Gastroesophageal sphincter (tissue), 4 donors: ENCODE measurements around the gene UBE4A. TPM values are rescaled to one million over a fixed set of nuclear protein-coding genes. Genes with fewer than 3 reads are reported as not detected.
"Not testable (repeated sequence)": the region's sequence is repeated elsewhere in the genome, so short reads cannot be mapped to it uniquely, and the experiment has no call there.

Experiments
- ATAC-seq: fragments of 150-250 bp; one replicate; pipeline ENCODE4 v1.9.1; 2016; ENCODE audit warnings: mild to moderate bottlenecking, moderate library complexity
- H3K27ac ChIP-seq, 4 donors: fragments of 200-600 bp; sonication (generic) in 3 of 4; 1 replicate in 3 of 4; 2 replicates in 1 of 4; pipeline ENCODE4 v1.5.1; 2016 to 2019
- H3K27me3 ChIP-seq: fragments of 200-600 bp; sonication (generic); one replicate; pipeline ENCODE4 v1.5.1; 2019
- H3K36me3 ChIP-seq, 2 donors: fragments of 200-600 bp; sonication (generic); one replicate each; pipeline ENCODE4 v1.5.1; 2019; ENCODE audit warnings: control low read depth in 1 of 2
- H3K4me1 ChIP-seq, 3 donors: fragments of 200-600 bp; sonication (generic); 1 replicate in 2 of 3; 2 replicates in 1 of 3; pipeline ENCODE4 v1.5.1; 2016 to 2019; ENCODE audit warnings: control low read depth in 2 of 3
- H3K4me3 ChIP-seq, 2 donors: fragments of 200-600 bp; sonication (generic); one replicate each; pipeline ENCODE4 v1.5.1; 2019; ENCODE audit warnings: mild to moderate bottlenecking in 1 of 2, moderate library complexity in 1 of 2
- H3K9me3 ChIP-seq, 3 donors: fragments of 200-600 bp; sonication (generic); one replicate each; pipeline ENCODE4 v1.5.1; 2017 to 2019; ENCODE audit warnings: control low read depth in 2 of 3
- EP300 ChIP-seq: sonication (generic); formaldehyde crosslinking; IDR thresholded peaks from one replicate; pipeline ENCODE4 v1.6.1; 2017; ENCODE audit warnings: antibody characterized with exemption, mild to moderate bottlenecking
- POLR2A ChIP-seq, 2 donors: fragments of 450-650 bp; IDR thresholded peaks; one replicate each; pipeline ENCODE4 v1.6.1; 2017; ENCODE audit warnings: antibody characterized with exemption in 2 of 2, mild to moderate bottlenecking in 2 of 2, moderate library complexity in 1 of 2
- POLR2AphosphoS5 ChIP-seq: sonication (generic); formaldehyde crosslinking; IDR thresholded peaks from one replicate; pipeline ENCODE4 v1.6.1; 2017; ENCODE audit warnings: antibody characterized with exemption
- WGBS, 2 donors: methylation state at CpG; one replicate each; pipeline ENCODE4 v1.1.5; 2018; ENCODE audit warnings: low coverage in 1 of 2; 5-methylcytosine and 5-hydroxymethylcytosine counted together
- total RNA-seq, 4 donors: library from RNA; depleted of rRNA; stranded (reverse); fragments of >200 nt; gene quantifications; one replicate each; pipeline ENCODE4 v1.1.0, GENCODE V29; 2016
- TF ChIP-seq, protein P1 (sequence below), 4 experiments: fragments of 200-600 bp in 2 of 4; fragments of 450-650 bp in 2 of 4; sonication (generic) in 1 of 4; IDR thresholded peaks; one replicate each; pipeline ENCODE4 v1.5.1; 2017 to 2019; ENCODE audit warnings: antibody characterized with exemption in 4 of 4, mild to moderate bottlenecking in 2 of 4, moderate library complexity in 2 of 4

UBE4A gene
- total RNA-seq, 4 donors from 2014 or later = 37.3 to 44.6 (median 42.8) TPM

DNA sequence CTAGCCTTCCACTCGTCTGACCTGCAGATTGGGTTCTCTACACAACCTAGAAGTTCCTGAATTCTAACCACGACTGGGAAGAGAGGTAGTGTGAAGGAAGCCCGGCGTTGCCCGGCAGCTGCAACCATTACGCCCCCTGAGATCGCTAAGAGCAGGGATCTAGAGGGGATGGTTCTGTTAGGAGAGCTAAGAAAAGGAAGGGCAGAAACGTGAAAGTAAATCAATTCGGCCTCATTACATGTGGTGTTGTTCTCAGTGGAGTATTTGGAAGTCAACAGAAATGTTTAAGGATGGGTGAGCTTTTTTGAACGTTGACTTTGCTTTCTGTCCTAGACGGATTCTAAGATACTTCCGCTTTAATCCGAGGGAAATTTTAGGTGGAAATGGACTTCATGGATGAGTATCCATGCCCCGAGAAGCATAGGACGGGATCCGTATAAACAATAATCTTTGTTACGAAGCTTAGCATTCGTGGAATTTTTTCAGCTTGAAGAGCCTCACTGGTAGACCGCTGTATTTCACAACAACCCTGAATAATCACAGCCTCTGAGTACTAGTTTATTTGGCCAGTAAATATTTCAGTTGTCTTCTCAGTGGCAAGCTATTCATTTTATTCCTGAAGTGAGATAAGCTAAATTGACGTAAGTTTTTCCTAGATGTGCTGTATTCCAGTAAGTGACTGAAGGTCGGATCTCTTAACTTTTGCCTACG is 42.6 kb downstream of the UBE4A start:
- 1 to 2% methylated on average over 15 to 20 of the region's 22 CpGs for WGBS, 2 donors
- TF ChIP-seq POLR2AphosphoS5 (no peak), POLR2A (IDR thresholded peaks at IDR 0.05) (no peak)
- TF ChIP-seq, protein P1, sequence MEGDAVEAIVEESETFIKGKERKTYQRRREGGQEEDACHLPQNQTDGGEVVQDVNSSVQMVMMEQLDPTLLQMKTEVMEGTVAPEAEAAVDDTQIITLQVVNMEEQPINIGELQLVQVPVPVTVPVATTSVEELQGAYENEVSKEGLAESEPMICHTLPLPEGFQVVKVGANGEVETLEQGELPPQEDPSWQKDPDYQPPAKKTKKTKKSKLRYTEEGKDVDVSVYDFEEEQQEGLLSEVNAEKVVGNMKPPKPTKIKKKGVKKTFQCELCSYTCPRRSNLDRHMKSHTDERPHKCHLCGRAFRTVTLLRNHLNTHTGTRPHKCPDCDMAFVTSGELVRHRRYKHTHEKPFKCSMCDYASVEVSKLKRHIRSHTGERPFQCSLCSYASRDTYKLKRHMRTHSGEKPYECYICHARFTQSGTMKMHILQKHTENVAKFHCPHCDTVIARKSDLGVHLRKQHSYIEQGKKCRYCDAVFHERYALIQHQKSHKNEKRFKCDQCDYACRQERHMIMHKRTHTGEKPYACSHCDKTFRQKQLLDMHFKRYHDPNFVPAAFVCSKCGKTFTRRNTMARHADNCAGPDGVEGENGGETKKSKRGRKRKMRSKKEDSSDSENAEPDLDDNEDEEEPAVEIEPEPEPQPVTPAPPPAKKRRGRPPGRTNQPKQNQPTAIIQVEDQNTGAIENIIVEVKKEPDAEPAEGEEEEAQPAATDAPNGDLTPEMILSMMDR (IDR thresholded peaks at IDR 0.05) = no peak
- Histone ChIP-seq H3K9me3 (no peaks in the 10 kb centered on the region), H3K27ac (peak overlapping the region; percentile 86 to 92 (median 88)), H3K27me3 (no peaks in the 10 kb centered on the region), H3K4me3 (peak overlapping the region; percentile 85 to 99), H3K4me1 (peaks cover 3 to 55% (median 19%) of the 10 kb centered on the region in 3 donors), H3K36me3 (peaks cover 0 to 37% of the 10 kb centered on the region in 2 donors)
- ATAC-seq = no peak

DNA sequence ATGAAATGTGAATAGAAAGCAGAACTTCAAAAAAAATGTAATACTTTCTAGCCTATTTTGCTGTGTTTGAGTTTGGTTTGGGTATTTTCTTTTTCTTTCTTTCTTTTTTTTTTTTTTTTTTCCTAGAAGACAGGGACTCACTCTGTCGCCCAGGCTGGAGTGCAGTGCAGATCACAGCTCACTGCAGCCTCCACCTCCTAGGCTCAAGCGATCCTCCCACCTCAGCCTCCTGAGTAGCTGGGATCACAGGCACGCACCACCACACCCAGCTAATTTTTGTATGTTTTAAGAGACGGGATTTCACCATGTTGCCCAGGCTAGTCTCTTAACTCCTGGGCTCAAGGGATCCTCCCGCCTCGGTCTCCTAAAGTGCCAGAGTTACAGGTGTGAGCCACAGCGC is 43.2 kb downstream of the UBE4A start:
- 87% methylated on average over 3 to 4 of the region's 7 CpGs for WGBS, 2 donors
- Histone ChIP-seq H3K4me1 (peaks cover 3 to 57% (median 19%) of the 10 kb centered on the region in 3 donors), H3K36me3 (peaks cover 0 to 38% of the 10 kb centered on the region in 2 donors), H3K27ac (peak overlapping the region in 3 of 4 donors; percentile 86 to 88 (median 87)), H3K4me3 (peak overlapping the region; percentile 85 to 99)
- H3K27me3 ChIP-seq, H3K9me3 ChIP-seq, ATAC-seq: not testable (repeated sequence)

DNA sequence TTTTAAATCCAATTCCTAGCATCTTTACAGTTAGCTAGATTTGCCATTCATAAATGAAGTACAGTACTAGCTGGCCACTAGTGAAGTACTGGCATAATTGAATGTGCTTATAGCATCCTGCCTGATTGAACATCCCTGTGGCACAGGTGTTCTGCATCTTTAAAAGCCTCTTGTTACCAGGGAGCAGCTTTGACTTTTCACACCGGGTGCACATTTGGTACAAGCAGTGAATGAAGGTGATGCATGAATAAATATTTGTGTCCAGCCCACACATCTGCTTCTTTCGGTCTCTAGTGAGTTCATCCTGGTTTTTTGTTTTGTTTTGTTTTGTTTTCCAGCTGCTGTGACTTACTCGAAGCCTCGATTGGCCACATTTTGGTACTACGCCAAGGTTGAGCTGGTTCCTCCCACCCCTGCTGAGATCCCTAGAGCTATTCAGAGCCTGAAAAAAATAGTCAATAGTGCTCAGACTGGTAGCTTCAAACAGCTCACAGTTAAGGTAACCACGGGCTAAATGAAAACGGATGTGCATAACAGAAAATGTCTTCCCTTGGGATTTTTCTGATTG is 47.3 kb downstream of the UBE4A start:
- peaks cover 0 to 54% of the 10 kb centered on the region in 2 donors for H3K36me3 ChIP-seq
- ATAC-seq = no peak
- 51 to 59% methylated on average over 5 to 7 of the region's 7 CpGs for WGBS, 2 donors
- H3K9me3 ChIP-seq = no peaks in the 10 kb centered on the region
- no peak overlapping the region for H3K4me3 ChIP-seq
- no peak overlapping the region for H3K27ac ChIP-seq
- no peaks in the 10 kb centered on the region for H3K27me3 ChIP-seq
- H3K4me1 ChIP-seq = peaks cover 0 to 50% (median 14%) of the 10 kb centered on the region in 3 donors
- TF ChIP-seq, protein P1 (IDR thresholded peaks at IDR 0.05) = no peak
- TF ChIP-seq EP300 = no peak
- no peak for TF ChIP-seq POLR2AphosphoS5
- TF ChIP-seq POLR2A (IDR thresholded peaks at IDR 0.05) = no peak

DNA sequence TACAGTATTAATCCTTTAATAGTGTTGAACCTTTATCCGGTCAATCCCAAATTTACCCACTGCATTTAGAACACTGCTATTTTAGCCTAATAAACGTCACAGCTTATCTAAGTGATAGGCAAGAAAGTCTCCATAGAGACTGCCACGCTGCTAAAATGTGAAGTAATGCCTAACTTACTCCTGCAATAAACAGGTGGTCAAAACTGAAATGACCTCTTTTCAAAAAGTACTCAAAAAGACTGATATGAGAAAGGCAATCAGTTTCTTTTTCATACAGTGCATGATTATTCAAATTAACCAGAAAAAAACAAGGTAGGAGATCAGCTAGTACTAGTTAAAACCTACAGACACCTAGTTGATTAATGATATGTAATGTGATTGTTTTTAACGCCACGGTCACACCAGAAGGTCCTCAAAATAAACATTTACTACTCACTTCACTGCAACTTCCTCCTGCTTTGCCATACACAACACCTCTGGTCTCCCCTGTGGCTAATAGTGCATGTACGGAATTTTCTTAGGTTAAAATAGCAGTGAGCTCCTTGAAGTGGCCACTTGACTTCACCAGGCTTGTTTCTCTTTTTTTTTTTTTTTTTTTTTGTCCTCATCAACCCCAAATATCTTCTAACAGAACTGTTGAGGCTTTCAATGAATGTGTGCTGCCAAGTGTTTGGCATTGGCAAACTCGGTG is 50.8 kb downstream of the UBE4A start:
- H3K4me1 ChIP-seq = peaks cover 0 to 21% (median 0%) of the 10 kb centered on the region in 3 donors

DNA sequence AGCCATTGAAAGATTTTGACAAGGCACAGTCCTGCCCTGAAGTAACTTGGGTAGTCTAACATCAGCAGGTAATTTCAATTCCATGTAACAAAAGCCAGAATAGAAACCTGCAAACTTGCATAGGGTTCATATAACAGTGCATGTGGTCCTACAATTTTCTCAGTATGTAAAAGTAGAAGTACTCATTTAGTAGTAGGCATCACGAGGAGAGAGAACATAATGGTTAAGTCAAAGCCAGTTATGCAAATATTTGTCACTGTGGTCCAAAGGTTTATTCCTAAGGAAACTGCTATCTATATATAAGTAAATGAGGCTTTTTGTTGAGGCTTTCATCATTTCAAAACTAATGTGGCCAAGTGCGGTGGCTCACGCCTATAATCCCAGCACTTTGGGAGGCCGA is 52.1 kb downstream of the UBE4A start:
- Histone ChIP-seq H3K27ac (no peak overlapping the region), H3K4me3 (no peak overlapping the region), H3K9me3 (no peaks in the 10 kb centered on the region), H3K4me1 (peaks cover 0 to 17% (median 0%) of the 10 kb centered on the region in 3 donors), H3K27me3 (no peaks in the 10 kb centered on the region), H3K36me3 (peaks cover 0 to 54% of the 10 kb centered on the region in 2 donors)
- TF ChIP-seq EP300 = no peak
- no peak for TF ChIP-seq POLR2A (IDR thresholded peaks at IDR 0.05)
- TF ChIP-seq, protein P1 (IDR thresholded peaks at IDR 0.05) = no peak
- ATAC-seq = no peak
- 85 to 90% methylated on average over 4 of the region's 4 CpGs for WGBS, 2 donors

More for the DNA sequence above, 50.8 kb downstream of the UBE4A start:
- no peak for TF ChIP-seq POLR2AphosphoS5
- no peak overlapping the region for H3K27ac ChIP-seq
- WGBS, 2 donors = 62 to 64% methylated on average over 7 of the region's 7 CpGs
- no peaks in the 10 kb centered on the region for H3K9me3 ChIP-seq
- no peak for ATAC-seq
- no peaks in the 10 kb centered on the region for H3K27me3 ChIP-seq
- no peak overlapping the region for H3K4me3 ChIP-seq
- peaks cover 0 to 66% of the 10 kb centered on the region in 2 donors for H3K36me3 ChIP-seq
